Measurements from ENCODE around the gene VCPKMT. TPM values are rescaled to one million over a fixed set of nuclear protein-coding genes. Genes with fewer than 3 reads are reported as not detected.

The VCPKMT gene
- total and polyA plus RNA-seq, 9 of the 15 experiments (the other 6 are each of a cell fraction or from before 2014, with no cell fraction given): 2.7 to 7.8 (median 6.3) TPM

- Histone ChIP-seq H3K36me3 (ENCODE audit: control insufficient read depth, insufficient read depth, low read length) (no peaks in the 10 kb centered on the region), H4K20me1 (replicated peaks; ENCODE audit: control insufficient read depth, insufficient read depth, low read length) (no peaks in the 10 kb centered on the region), H3K79me2 (ENCODE audit: control insufficient read depth, insufficient read depth, low read length) (no peaks in the 10 kb centered on the region), H3K9me3 (replicated peaks; ENCODE audit: control insufficient read depth, insufficient read depth, low read depth, low read length) (no peaks in the 10 kb centered on the region), H3K9ac (ENCODE audit: insufficient read depth in 1 of 2, low read depth in 2 of 2, low read length in 2 of 2) (no peak overlapping the region), H3K27me3 (ENCODE audit: control insufficient read depth in 2 of 2, insufficient read depth in 2 of 2, low read length in 2 of 2) (no peaks in the 10 kb centered on the region), H3K4me3 (no peak overlapping the region), H3K4me1 (replicated peaks in 1 of 2; ENCODE audit: control insufficient read depth in 2 of 2, insufficient read depth in 2 of 2, low read length in 2 of 2) (peaks cover 0 to 11% of the 10 kb centered on the region in 2 experiments; a peak in 2 of 5 replicates), H3K4me2 (ENCODE audit: insufficient read depth, low read length) (no peak overlapping the region), H3K27ac (ENCODE audit: extremely low read depth, low read depth, low read length) (no peak overlapping the region), H2AFZ (ENCODE audit: low read depth, low read length) (no peak overlapping the region), H3K9me1 (ENCODE audit: control insufficient read depth, insufficient read depth, low read length) (no peaks in the 10 kb centered on the region)
- POLR2A ChIA-PET: interaction anchor here (1.1 kb wide), 1 partner anchor 183 kb away, joined by 3 read pairs; no protein-coding TSS in a partner anchor
- WGBS (ENCODE audit: insufficient coverage, low coverage, missing lambda C conversion rate): 58% methylated on average over 9 of the region's 10 CpGs
- BruUV-seq (replicated peaks): no TSS peak
- CTCF ChIA-PET (ENCODE audit: low intra/inter-chr PET ratio): no interaction called here
- DNase-seq (ENCODE audit: extremely low read depth in 1 of 4, low spot score in 3 of 4): no peak
- in situ Hi-C loops (cut with MboI) (no loop called here), intact Hi-C loops (cut with micrococcal nuclease) (no loop called here)
- peak; percentile 25; the same call in 1 of the 3 replicates for ATAC-seq
- FAIRE-seq: no peak
- TF ChIP-seq FOXJ3 (CRISPR knock-in tag; IDR thresholded peaks at IDR 0.05) (no peak), MGA (IDR thresholded peaks at IDR 0.05) (no peak)
- TF ChIP-seq, protein P1, sequence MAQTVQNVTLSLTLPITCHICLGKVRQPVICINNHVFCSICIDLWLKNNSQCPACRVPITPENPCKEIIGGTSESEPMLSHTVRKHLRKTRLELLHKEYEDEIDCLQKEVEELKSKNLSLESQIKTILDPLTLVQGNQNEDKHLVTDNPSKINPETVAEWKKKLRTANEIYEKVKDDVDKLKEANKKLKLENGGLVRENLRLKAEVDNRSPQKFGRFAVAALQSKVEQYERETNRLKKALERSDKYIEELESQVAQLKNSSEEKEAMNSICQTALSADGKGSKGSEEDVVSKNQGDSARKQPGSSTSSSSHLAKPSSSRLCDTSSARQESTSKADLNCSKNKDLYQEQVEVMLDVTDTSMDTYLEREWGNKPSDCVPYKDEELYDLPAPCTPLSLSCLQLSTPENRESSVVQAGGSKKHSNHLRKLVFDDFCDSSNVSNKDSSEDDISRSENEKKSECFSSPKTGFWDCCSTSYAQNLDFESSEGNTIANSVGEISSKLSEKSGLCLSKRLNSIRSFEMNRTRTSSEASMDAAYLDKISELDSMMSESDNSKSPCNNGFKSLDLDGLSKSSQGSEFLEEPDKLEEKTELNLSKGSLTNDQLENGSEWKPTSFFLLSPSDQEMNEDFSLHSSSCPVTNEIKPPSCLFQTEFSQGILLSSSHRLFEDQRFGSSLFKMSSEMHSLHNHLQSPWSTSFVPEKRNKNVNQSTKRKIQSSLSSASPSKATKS (CRISPR knock-in tag; IDR thresholded peaks at IDR 0.05): no peak
Observed at GRCh38 chr14:50082784-50083466, 33.4 kb downstream of the VCPKMT start.

Data from K562 (cell line).